ENCODE results near the gene BCL2L13.
A peak's percentile ranks its signal among the peaks of the same experiment; 100 is the strongest.

Gene BCL2L13

DNA sequence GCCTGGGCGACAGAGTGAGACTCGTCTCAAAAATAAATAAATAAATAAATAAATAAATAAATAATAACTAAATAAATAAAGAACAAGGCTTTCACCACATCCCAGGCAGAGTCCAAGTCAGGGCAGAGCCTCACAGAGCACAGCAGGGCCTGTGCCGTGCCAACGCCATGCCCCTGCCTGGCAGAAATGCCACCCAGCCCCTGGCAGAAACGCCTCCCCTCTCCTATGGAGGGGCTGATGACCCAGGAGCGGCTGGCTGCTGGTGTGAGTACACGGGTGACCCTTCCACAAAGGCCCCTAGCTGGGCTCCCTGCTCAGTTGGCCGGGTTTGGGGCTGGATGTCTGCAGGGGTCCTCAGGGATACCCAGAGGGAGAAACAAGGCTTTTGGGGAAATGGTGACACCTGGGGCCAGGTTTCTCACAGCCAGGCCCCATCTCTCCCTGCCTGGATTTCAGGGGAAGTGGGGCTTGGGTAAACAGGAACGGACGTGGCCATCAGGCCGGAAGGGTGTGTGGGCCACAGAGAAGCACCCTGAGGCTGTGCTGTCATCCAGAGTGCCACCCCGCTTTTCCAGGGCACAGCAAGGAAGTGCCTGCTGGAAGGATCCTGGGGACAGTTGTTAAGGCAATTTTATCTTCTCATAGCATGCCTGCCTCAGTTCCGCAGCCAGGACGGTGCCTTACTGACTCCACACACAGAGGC, 130.6 kb downstream of the BCL2L13 start:
- H3K4me1 Mint-ChIP-seq, result peaks cover 61% of the 10 kb centered on the region
- no peak overlapping the region for H3K4me3 Mint-ChIP-seq
- H3K9me3 Mint-ChIP-seq, result no peaks in the 10 kb centered on the region
- DNase-seq (ENCODE audit: low spot score in 2 of 2) (no peak), ATAC-seq (no peak)
- peaks cover 7% of the 10 kb centered on the region for H3K36me3 Mint-ChIP-seq
- no peak overlapping the region for H3K27ac Mint-ChIP-seq

DNA sequence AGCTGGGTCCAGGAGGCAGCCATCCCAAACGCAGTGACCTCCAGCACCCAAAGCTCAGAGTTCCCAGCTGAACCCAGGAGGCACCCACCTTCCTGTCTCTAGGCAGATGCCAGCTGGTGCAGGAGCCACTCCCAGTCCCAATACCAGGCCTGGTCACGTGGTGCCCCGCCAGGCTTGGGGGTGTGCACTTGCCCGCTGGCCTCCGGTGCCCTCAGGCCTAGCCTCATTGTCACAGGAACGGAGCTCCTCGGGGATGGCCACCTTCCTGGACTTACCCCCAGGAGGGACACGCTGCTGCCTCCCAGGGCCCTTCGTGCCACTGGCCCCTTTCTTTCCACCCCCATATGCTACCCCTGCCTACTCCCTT, 131.1 kb downstream of the BCL2L13 start:
- peaks cover 57% of the 10 kb centered on the region for H3K4me1 Mint-ChIP-seq
- H3K27ac Mint-ChIP-seq, result no peak overlapping the region
- peaks cover 7% of the 10 kb centered on the region for H3K36me3 Mint-ChIP-seq
- no peak for ATAC-seq
- DNase-seq (ENCODE audit: low spot score in 2 of 2), result no peak
- no peak overlapping the region for H3K4me3 Mint-ChIP-seq
- H3K9me3 Mint-ChIP-seq, result no peaks in the 10 kb centered on the region

DNA sequence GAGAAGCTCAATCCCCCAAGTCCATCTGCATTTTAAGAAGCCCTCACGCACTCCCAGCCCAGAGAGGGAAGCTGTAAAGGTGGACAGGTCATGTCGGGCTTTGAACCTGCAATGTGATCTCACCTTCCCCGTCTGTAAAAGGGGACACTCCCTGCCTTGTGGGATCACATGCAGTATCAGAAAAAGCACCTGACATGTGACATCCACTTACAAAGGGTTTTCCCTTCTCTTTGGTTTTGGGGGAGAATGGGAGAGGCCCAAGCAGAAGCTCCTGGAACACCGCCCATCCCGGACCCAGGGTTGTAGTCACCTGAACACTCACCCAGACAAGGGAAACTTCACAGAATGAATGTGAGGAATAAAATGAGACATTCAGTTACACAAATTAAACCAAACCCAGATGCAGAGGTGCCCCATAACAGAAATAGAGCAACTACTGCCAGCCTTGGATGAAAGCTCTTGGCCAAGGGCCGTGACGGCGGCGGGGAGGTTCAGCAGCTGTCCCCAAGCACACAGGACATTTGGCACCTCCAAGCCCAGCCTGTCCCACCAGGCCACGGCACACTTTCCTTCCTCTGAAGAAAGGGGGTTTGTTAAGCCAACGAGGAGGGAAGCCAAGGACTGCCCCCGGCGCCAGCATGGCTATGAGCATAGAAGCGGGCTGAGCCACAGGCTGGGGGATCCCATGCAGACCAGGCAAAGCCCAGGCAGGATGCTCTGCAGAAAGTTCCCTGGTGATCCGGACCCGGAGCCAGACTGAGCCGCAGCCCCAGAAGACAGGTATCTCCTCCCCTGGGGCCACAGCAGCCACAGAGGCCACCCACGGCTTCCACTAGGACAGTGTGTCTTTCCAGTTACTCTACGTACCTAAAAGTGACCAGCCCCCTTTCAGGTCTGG, 131.9 kb downstream of the BCL2L13 start:
- Mint-ChIP-seq H3K4me1 (peaks cover 61% of the 10 kb centered on the region), H3K27ac (no peak overlapping the region), H3K4me3 (no peak overlapping the region)

DNA sequence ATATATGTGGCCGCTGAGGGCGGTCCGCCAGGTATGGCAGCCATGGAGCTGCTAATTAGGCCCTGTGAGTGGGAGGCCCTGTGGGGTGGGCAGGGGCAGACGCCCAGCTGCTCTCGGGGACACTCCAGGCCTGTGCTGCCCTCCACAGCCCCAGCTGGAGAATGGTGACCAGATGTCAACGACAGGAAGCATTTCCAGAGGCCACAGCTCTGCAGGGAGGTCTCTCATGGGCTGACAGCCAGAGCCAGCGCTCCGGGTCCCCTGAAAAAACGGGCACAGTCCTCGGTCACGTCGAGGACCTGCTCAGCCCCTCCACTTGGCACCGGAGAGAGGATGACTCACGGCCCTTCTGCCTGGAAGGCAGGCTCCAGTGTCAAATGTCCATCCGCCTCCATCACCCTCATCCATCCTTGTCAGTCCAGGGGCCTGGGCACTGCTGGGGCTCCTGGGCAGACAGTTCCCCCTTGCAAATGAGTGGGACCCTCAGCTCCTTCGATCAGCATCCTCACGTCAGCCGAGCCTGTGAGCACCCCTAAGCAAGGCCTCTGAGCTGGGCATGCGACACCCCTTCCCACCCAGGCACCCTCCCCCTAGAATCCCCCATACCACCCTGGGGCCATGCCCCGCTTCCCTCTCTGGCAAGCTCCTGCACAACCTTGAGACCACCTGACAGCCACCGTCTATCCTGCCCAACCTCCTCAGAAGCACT, 133.8 kb downstream of the BCL2L13 start:
- ATAC-seq (no peak), DNase-seq (ENCODE audit: low spot score in 2 of 2) (no peak)
- no peaks in the 10 kb centered on the region for H3K9me3 Mint-ChIP-seq
- peaks cover 5% of the 10 kb centered on the region for H3K36me3 Mint-ChIP-seq
- peaks cover 76% of the 10 kb centered on the region for H3K4me1 Mint-ChIP-seq
- no peak overlapping the region for H3K27ac Mint-ChIP-seq
- H3K4me3 Mint-ChIP-seq, result peak overlapping the region; percentile 76

More for the DNA sequence above, 131.9 kb downstream of the BCL2L13 start:
- Mint-ChIP-seq H3K9me3 (no peaks in the 10 kb centered on the region), H3K36me3 (peaks cover 7% of the 10 kb centered on the region)
- no peak for ATAC-seq
- DNase-seq (ENCODE audit: low spot score in 2 of 2), result no peak

DNA sequence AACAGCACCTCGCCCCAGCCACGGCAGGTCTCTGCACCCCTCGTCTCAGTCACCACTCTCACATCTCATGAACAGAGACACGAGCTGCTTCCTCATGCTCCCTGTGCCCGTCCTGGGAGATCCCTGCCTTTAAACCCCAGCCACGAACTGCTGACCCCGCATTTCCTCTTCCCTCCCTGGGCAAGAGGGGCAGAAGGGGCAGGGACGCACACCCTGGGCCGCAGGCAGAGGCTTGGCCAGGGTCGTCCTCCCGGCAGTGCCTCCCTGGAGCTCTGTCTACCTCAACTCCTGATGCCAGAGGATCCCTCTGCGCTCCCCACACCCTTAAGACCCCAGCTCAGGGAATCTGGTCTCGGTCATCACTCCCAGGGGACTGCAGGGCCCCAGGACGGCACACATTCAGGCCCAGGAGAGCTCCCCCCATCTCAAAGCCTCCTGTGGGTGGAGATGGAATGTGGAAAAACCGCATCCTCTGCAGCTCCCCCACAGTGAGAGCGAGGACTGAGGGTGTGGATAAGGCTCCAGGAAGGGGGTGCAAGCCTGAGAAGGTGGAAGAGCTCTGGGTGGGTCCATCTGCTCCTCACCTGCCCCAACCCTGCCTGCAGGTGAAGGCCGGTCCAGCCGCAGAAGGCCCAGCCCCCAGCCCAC, 134.5 kb downstream of the BCL2L13 start:
- Mint-ChIP-seq H3K4me1 (peaks cover 76% of the 10 kb centered on the region), H3K36me3 (no peaks in the 10 kb centered on the region), H3K9me3 (no peaks in the 10 kb centered on the region), H3K4me3 (peak overlapping the region; percentile 76), H3K27ac (no peak overlapping the region)
- DNase-seq (ENCODE audit: low spot score in 2 of 2) (no peak), ATAC-seq (no peak)

DNA sequence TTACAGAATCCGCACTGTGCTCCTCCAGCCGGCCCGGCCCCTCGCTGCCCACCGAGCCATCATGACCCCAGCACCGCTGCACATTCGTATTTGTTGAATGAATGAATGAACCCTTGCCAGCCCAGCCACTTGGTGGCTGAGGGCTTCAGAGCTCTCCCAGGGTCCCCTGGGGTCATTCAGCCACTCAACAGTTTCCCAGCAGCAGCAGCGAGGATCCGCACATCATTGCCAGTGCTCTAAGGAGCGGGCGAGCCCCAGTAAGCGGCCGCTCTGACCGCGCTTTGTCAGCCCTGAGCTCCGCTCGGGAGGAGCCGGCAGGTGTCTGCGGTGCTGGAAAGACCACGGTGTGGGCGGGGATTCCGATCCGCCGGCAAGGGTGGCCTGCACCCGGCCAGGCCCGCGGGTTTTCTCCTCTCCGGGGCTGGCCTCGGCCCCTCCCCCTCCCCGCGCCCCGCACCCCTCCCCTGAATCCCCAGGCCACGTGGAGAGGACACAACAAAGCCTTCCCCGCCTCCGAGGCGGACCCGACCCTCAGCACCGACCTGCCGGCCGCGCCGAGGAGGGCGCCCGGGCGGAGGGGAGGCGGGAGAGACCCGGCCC, 135.1 kb downstream of the BCL2L13 start:
- DNase-seq (ENCODE audit: low spot score in 2 of 2) (peak; percentile 56 to 75), ATAC-seq (peak; percentile 72)
- Mint-ChIP-seq H3K4me3 (peak overlapping the region; percentile 76), H3K9me3 (no peaks in the 10 kb centered on the region), H3K27ac (no peak overlapping the region), H3K36me3 (no peaks in the 10 kb centered on the region), H3K4me1 (peaks cover 77% of the 10 kb centered on the region)

DNA sequence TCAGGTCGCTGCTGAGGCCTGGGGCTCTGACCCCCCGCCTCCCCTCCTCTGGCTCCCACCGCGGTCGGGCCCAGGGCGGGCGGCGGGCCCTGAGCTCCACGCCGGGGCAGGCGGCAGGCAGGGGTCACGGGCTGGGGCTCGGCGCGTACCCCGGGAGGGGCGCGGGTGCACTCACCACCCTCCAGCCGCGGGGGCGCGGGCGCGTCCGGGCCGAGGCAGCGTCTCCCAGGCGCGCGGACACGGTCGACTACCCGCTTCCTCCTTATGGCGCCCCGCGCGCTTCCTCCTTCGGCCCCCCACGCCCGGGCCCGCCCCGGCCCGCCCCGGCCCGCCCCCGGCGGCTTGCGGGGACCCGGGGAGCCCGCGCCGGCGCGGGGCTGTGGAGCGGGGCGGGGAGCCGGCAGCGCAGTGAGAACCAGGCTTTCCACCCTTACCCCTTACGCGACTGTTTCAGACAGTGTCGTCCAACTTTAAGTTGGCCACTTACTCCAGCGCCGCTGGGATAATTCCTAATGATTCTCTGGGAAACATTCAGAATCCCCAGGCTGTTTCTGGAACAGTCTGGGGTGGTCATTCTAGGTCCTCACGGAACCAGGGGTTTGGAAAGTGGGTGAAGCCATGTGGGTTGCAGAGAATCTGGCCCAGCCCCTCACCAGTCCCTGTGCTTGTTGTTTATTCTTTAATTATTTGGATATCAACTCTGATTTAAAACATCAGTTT, 135.8 kb downstream of the BCL2L13 start, which contains the start of gene BID:
Gene BID, minus strand, starts transcription at position 264 of the 720 bp plus-strand sequence. CDS start 24,353 bp downstream, outside the sequence.
- DNase-seq (ENCODE audit: low spot score in 2 of 2), result no peak
- H3K4me1 Mint-ChIP-seq, result peaks cover 82% of the 10 kb centered on the region

DNA sequence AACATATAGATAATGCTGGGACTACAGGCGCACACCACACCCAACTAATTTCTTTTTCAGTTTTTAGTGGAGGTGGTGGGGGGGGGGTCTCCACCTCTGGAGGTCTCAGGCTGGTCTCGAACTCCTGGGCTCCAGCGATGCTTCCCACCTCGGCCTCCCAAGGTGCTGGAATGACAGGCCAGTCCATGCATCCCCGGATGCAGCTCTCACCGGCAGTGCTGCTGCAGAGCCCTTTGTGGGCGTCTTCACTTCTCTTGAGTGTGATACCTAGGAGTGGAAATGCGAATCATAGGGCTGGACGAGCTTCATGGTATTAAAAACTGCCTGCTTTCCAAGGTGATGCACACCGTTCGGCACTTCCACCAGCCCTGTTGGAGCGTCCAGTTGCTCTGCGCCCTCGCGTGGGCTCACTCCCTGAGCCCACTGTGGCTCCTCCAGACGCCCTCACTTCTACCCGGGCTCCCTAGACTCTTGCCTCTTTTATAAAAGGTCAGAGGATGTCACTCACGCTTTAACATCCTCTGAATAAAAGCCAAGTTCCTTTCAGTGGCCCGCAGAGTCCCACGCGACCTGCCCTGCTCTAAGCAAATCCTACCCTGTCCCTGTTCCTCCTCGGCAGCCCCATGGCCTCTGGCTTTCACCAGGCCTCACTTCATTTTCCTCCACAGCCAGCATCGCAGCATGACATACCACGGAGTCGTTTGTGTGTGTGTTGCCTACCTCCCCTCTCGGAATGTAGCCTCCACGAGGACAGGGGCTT, 136.5 kb downstream of the BCL2L13 start:
- H3K27ac Mint-ChIP-seq, result no peak overlapping the region
- peak overlapping the region; percentile 91 for H3K4me3 Mint-ChIP-seq
- H3K4me1 Mint-ChIP-seq, result peaks cover 82% of the 10 kb centered on the region
- H3K9me3 Mint-ChIP-seq, result no peaks in the 10 kb centered on the region
- ATAC-seq, result no peak
- H3K36me3 Mint-ChIP-seq, result no peaks in the 10 kb centered on the region
- DNase-seq (ENCODE audit: low spot score in 2 of 2), result no peak

More for the DNA sequence above, 135.8 kb downstream of the BCL2L13 start, which contains the start of gene BID:
- H3K9me3 Mint-ChIP-seq, result no peaks in the 10 kb centered on the region
- H3K4me3 Mint-ChIP-seq, result peak within 1 kb of the TSS; percentile 91
- no peak within 1 kb of the TSS for H3K27ac Mint-ChIP-seq
- no peaks in the 10 kb centered on the region for H3K36me3 Mint-ChIP-seq
- peak; percentile 14 for ATAC-seq

DNA sequence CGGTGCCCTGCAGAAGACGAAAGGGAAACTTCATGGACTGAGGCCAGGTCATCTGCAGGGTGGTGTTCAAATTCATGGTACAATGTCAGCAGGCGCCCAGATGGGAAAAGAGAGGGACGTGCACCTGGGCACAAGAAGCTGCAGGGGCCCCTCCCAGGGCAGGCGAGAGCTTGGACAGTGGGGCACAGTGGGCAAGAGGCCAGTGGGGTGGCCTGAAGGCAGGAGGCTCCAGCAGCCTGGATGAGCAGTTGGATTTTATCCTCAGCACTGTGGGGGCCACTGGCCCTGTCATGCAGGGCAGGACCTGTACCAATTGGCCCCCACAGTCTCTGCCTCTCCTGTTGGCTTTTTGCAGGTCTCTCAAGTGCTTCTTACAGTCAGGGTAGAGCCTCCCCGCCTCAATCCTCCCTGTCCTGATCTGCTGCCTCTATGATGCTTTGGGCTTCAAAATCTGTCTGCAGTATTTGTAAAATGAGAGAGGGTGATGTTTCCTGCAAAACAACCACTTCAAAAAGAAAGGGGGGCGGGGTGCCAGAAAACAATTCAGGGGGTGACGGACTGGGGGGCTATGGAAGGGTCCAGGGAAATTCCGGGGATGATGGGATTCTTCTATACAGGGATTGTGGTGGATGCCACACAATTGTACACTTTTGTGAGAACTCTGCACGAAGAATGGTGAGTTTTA, 137.4 kb downstream of the BCL2L13 start:
- no peaks in the 10 kb centered on the region for H3K36me3 Mint-ChIP-seq
- no peaks in the 10 kb centered on the region for H3K9me3 Mint-ChIP-seq
- H3K4me1 Mint-ChIP-seq, result peaks cover 86% of the 10 kb centered on the region
- H3K4me3 Mint-ChIP-seq, result peak overlapping the region; percentile 91
- no peak for DNase-seq (ENCODE audit: low spot score in 2 of 2)
- no peak for ATAC-seq
- peak overlapping the region; percentile 98 for H3K27ac Mint-ChIP-seq

DNA sequence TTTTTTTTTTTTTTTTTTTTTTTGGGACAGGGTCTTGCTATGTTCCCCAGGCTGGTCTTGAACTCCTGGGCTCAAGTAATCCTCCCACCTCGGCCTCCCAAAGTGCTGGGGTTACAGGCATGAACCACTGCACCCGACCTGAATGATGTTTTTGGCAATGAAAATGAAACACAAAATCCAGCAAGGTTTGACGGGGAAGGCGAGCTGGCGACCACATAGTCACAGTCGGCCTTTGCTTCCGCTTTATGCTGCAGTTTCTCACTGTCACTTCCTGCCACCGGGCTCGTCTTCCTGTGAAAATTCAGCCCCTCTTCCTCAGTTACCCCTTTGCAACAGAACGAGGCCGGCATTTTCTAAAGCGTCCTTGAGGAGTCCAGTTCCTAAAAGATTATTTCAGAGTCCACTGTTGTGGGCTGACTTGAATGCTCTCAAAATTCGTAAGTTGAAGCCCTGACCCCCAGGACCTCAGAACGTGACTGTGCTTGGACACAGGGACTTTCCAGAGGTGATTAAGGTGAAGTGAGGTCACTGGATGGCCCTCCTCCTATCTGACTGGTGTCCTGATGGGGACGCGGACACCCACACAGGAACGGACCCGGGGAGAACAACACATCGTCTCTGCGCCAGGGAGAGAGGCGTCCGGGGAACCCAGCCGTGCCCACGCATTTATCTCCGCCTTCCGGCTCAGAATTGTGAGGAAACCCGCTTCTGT, 138.6 kb downstream of the BCL2L13 start:
- peak; percentile 40 to 81 for DNase-seq (ENCODE audit: low spot score in 2 of 2)
- H3K36me3 Mint-ChIP-seq, result peaks cover 5% of the 10 kb centered on the region
- no peaks in the 10 kb centered on the region for H3K9me3 Mint-ChIP-seq
- peak overlapping the region; percentile 98 for H3K27ac Mint-ChIP-seq
- ATAC-seq, result peak; percentile 64
- peaks cover 84% of the 10 kb centered on the region for H3K4me1 Mint-ChIP-seq
- peak overlapping the region; percentile 91 for H3K4me3 Mint-ChIP-seq

DNA sequence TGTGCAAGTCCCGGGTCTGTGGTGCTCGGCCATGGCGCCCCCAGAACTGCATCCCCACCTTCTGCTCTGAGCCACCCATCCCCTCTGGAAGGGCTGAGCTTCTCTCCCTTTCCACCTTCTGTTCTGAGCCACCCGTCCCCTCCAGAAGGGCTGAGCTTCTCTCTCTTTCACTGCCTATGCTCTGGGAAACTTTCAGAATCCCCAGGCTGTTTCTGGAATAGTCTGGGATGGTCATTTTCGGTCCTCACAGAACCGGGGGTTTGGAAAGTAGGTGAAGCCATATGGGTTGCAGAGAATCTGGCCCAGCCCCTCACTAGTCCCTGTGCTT, 139.1 kb downstream of the BCL2L13 start:
- H3K4me1 Mint-ChIP-seq, result peaks cover 79% of the 10 kb centered on the region
- H3K4me3 Mint-ChIP-seq, result peak overlapping the region; percentile 91
- peak overlapping the region; percentile 98 for H3K27ac Mint-ChIP-seq
- peaks cover 5% of the 10 kb centered on the region for H3K36me3 Mint-ChIP-seq
- ATAC-seq, result no peak
- no peaks in the 10 kb centered on the region for H3K9me3 Mint-ChIP-seq
- DNase-seq (ENCODE audit: low spot score in 2 of 2), result no peak

DNA sequence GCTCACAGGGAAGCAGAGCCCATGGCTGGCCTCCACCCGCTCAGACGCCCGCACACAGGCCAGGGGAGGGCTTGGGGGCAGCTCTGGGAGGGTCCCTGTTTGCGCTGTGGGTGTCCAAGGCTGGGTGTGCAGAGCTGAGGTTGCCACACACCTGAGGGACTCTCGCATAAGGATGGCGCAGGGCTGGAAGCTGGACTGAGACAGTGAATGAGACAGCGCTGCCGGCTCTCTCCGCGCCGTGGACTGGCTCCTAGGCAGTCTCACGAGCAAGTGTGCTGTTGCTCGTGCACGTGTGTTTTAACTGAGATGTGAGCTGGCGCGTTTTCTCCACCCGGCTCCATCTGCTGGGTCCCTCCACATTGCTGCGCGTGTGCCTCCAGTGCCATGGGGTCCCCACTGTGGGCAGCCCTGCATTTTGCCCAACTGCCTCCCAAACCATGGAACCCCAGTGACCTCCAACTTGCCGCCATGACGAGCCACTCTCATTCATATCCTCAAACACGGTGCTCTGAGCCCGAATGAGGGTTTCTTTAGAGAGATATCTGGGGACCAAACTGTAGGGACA, 139.9 kb downstream of the BCL2L13 start:
- Mint-ChIP-seq H3K9me3 (no peaks in the 10 kb centered on the region), H3K4me3 (peak overlapping the region; percentile 91), H3K27ac (peak overlapping the region; percentile 81), H3K4me1 (peaks cover 71% of the 10 kb centered on the region), H3K36me3 (peaks cover 5% of the 10 kb centered on the region)
- DNase-seq (ENCODE audit: low spot score in 2 of 2), result no peak
- no peak for ATAC-seq

Data from stimulated activated effector memory CD8-positive, alpha-beta T cell treated with anti-CD3 and anti-CD28 coated beads, Interleukin-12 subunit alpha, Interleukin-12 subunit beta, amount 100 ng/mL, for 72 hours (primary cell).